GM18502 (cell line): ENCODE data around the gene ZNF608.

ENCODE experiments used
- ATAC-seq: cut with Tn5 transposase; IDR thresholded peaks from one replicate; pipeline ENCODE4 v1.9.1; 2021; ENCODE audit warnings: mild to moderate bottlenecking; ENCODE audit not compliant: unreplicated experiment, poor library complexity

Gene ZNF608

GRCh38 chr5:124698770-124699169 is 47.7 kb downstream of the ZNF608 start:
- no peak for ATAC-seq

GRCh38 chr5:124697933-124698591 is 48.4 kb downstream of the ZNF608 start:
- no peak for ATAC-seq

GRCh38 chr5:124697501-124697900 is 48.9 kb downstream of the ZNF608 start:
- ATAC-seq: no peak

GRCh38 chr5:124696898-124697297 is 49.5 kb downstream of the ZNF608 start:
- ATAC-seq: no peak
